Measurements from ENCODE around the gene STX1B. TPM values are rescaled to one million over a fixed set of nuclear protein-coding genes. Genes with fewer than 3 reads are reported as not detected.

STX1B gene
- total RNA-seq, 1 experiment from 2014 or later = 15.9 TPM

GRCh38 chr16:31007684-31008083, 2.8 kb downstream of the STX1B start (continued):
- TF ChIP-seq IRF2 (CRISPR knock-in tag; IDR thresholded peaks at IDR 0.05; ENCODE audit: borderline replicate concordance, low read depth) = no peak

DNA sequence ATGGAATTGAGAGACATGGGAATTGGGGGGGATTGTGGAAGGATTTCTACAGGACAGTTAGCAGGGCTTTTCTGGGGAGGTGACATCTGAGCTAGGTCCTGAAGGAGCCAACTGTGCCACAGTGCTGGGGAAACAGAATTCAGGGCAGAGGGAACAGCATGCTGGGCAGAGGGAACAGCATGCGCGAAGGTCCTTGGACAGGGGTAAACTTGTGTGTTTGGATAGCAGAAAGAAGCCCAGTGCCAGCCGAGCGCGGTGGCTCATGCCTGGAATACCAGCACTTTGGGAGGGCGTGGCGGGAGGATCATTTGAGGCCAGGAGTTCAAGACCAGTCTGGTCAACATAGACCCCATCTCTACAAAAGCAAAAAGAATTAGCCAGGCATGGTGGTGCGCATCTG, 3.8 kb downstream of the STX1B start:
- ATAC-seq (no peak), DNase-seq (ENCODE audit: low spot score) (no peak)
- TF ChIP-seq, protein P1, sequence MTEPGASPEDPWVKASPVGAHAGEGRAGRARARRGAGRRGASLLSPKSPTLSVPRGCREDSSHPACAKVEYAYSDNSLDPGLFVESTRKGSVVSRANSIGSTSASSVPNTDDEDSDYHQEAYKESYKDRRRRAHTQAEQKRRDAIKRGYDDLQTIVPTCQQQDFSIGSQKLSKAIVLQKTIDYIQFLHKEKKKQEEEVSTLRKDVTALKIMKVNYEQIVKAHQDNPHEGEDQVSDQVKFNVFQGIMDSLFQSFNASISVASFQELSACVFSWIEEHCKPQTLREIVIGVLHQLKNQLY (CRISPR knock-in tag; IDR thresholded peaks at IDR 0.05) = no peak
- no peaks in the 10 kb centered on the region for H3K36me3 Mint-ChIP-seq
- no peak overlapping the region for H3K27ac Mint-ChIP-seq
- H3K4me1 Mint-ChIP-seq = peaks cover 24% of the 10 kb centered on the region
- no peak overlapping the region for H3K4me3 Mint-ChIP-seq
- peaks cover 6% of the 10 kb centered on the region for H3K27me3 Mint-ChIP-seq (ENCODE audit: low read depth)
- ChIA-PET POLR2A (no interaction called here), CTCF (no interaction called here)
- H3K9me3 Mint-ChIP-seq = no peaks in the 10 kb centered on the region

DNA sequence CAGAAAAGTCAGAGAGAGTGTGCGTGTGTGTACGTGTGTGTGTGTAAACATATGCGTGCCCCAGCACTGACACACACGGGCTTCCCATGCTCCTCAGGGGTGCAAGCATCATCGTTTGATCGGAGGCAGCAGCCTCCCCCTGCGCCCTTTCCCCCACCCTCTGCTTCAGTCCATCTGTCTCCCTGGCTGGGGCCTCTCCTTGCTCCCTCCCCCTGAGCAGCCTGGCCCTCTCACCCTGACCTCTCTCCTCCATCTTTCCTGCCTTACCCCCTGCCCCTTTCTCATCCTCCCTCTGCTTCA, 4.4 kb downstream of the STX1B start:
- H3K9me3 Mint-ChIP-seq = no peaks in the 10 kb centered on the region
- H3K27me3 Mint-ChIP-seq (ENCODE audit: low read depth) = 0 out of 2 replicates have a peak, but pooled peaks cover under 1% of the 10 kb centered on the region
- H3K27ac Mint-ChIP-seq = no peak overlapping the region; the same call in 1 of the 2 replicates
- CTCF ChIA-PET = no interaction called here
- H3K4me3 Mint-ChIP-seq = no peak overlapping the region
- no peaks in the 10 kb centered on the region for H3K36me3 Mint-ChIP-seq
- DNase-seq (ENCODE audit: low spot score) = no peak
- TF ChIP-seq EMX1 (CRISPR knock-in tag; IDR thresholded peaks at IDR 0.05) = no peak
- TF ChIP-seq ATF1 (CRISPR knock-in tag; IDR thresholded peaks at IDR 0.05) = no peak
- TF ChIP-seq ZBTB21 (CRISPR knock-in tag; IDR thresholded peaks at IDR 0.05; ENCODE audit: borderline replicate concordance) = no peak
- TF ChIP-seq ZNF396 (CRISPR knock-in tag; IDR thresholded peaks at IDR 0.05; ENCODE audit: borderline replicate concordance) = no peak
- no peak for TF ChIP-seq TEAD4 (CRISPR knock-in tag; IDR thresholded peaks at IDR 0.05)
- no peak for TF ChIP-seq NFATC4 (CRISPR knock-in tag; IDR thresholded peaks at IDR 0.05)
- TF ChIP-seq, protein P2, sequence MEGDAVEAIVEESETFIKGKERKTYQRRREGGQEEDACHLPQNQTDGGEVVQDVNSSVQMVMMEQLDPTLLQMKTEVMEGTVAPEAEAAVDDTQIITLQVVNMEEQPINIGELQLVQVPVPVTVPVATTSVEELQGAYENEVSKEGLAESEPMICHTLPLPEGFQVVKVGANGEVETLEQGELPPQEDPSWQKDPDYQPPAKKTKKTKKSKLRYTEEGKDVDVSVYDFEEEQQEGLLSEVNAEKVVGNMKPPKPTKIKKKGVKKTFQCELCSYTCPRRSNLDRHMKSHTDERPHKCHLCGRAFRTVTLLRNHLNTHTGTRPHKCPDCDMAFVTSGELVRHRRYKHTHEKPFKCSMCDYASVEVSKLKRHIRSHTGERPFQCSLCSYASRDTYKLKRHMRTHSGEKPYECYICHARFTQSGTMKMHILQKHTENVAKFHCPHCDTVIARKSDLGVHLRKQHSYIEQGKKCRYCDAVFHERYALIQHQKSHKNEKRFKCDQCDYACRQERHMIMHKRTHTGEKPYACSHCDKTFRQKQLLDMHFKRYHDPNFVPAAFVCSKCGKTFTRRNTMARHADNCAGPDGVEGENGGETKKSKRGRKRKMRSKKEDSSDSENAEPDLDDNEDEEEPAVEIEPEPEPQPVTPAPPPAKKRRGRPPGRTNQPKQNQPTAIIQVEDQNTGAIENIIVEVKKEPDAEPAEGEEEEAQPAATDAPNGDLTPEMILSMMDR (IDR thresholded peaks at IDR 0.05) = no peak
- TF ChIP-seq MAX (CRISPR knock-in tag; IDR thresholded peaks at IDR 0.05) = no peak
- TF ChIP-seq OVOL2 (CRISPR knock-in tag; IDR thresholded peaks at IDR 0.05; ENCODE audit: borderline replicate concordance) = no peak
- TF ChIP-seq, protein P3, sequence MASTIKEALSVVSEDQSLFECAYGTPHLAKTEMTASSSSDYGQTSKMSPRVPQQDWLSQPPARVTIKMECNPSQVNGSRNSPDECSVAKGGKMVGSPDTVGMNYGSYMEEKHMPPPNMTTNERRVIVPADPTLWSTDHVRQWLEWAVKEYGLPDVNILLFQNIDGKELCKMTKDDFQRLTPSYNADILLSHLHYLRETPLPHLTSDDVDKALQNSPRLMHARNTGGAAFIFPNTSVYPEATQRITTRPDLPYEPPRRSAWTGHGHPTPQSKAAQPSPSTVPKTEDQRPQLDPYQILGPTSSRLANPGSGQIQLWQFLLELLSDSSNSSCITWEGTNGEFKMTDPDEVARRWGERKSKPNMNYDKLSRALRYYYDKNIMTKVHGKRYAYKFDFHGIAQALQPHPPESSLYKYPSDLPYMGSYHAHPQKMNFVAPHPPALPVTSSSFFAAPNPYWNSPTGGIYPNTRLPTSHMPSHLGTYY (CRISPR knock-in tag; IDR thresholded peaks at IDR 0.05) = no peak
- no peak for TF ChIP-seq SP1 (CRISPR knock-in tag; conservative IDR thresholded peaks at IDR 0.05)
- ATAC-seq = no peak
- H3K4me1 Mint-ChIP-seq = peaks cover 19% of the 10 kb centered on the region
- POLR2A ChIA-PET = no interaction called here

DNA sequence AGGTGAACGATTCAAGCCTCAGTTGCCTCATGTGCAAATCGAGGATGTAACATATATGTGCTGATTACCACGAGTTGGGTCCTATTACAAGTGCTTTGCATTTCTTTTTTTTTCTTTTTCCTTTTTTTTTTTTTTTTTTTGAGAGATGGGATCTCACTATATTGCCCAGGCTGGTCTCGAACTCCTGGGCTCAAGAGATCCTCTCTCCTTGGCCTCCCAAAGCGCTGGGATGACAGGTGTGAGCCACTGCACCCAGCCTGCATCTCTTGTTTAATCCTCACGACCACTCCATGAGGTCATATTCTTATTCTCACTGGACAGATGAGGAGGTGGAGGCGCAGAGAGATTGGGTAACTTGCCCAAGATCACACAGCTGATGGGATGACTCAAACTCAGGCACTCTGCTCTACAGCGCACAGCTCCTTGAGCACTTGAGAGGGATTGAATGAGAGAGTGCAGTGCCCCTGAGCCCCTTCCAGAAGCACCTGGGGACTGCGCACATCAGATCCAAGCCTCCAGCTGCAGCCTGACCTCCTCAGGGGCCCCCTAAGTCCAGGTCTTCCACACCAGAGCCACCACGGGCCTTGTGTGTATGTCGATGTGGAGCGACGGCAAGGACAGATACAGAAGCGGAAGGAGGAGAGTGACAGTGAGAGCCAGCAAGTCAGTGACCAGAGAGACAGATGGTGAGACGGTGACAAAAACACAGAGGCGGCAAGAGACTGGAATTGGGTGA, 4.9 kb downstream of the STX1B start:
- ChIA-PET CTCF (no interaction called here), POLR2A (interaction anchor here (1.0 kb wide), 1 partner anchor 35 kb away, joined by 3 read pairs; no protein-coding TSS in a partner anchor)
- Mint-ChIP-seq H3K27ac (no peak overlapping the region), H3K9me3 (no peaks in the 10 kb centered on the region), H3K27me3 (ENCODE audit: low read depth) (no peaks in the 10 kb centered on the region), H3K4me3 (no peak overlapping the region), H3K36me3 (no peaks in the 10 kb centered on the region), H3K4me1 (peaks cover 19% of the 10 kb centered on the region)
- ATAC-seq (no peak), DNase-seq (ENCODE audit: low spot score) (no peak)
- TF ChIP-seq TEAD4 (CRISPR knock-in tag; IDR thresholded peaks at IDR 0.05) = no peak
- TF ChIP-seq, protein P4, sequence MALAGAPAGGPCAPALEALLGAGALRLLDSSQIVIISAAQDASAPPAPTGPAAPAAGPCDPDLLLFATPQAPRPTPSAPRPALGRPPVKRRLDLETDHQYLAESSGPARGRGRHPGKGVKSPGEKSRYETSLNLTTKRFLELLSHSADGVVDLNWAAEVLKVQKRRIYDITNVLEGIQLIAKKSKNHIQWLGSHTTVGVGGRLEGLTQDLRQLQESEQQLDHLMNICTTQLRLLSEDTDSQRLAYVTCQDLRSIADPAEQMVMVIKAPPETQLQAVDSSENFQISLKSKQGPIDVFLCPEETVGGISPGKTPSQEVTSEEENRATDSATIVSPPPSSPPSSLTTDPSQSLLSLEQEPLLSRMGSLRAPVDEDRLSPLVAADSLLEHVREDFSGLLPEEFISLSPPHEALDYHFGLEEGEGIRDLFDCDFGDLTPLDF (CRISPR knock-in tag; IDR thresholded peaks at IDR 0.05) = no peak
- TF ChIP-seq ZNF396 (CRISPR knock-in tag; IDR thresholded peaks at IDR 0.05; ENCODE audit: borderline replicate concordance) = no peak
- TF ChIP-seq, protein P3 (CRISPR knock-in tag; IDR thresholded peaks at IDR 0.05) = no peak

Measured in WTC11 (cell line).